Right kidney (tissue), 1 donor: Measurements from ENCODE around the gene ZFPM1.
A peak's percentile ranks its signal among the peaks of the same experiment; 100 is the strongest.
"Not testable (repeated sequence)": the region's sequence is repeated elsewhere in the genome, so short reads cannot be mapped to it uniquely, and the experiment has no call there.

ENCODE experiments used
- DNase-seq: peaks from one replicate; pipeline ENCODE4 v3.0.0-alpha.2; 2016

Gene ZFPM1

GRCh38 chr16:88515371-88515770 lies 62.3 kb downstream of the ZFPM1 start:
- no peak for DNase-seq

GRCh38 chr16:88515925-88516594 lies 63.0 kb downstream of the ZFPM1 start:
- no peak for DNase-seq

- DNase-seq: no peak
Observed at GRCh38 chr16:88516601-88517061, 63.6 kb downstream of the ZFPM1 start.

- DNase-seq: not testable (repeated sequence)
Observed at GRCh38 chr16:88517208-88517774, 64.2 kb downstream of the ZFPM1 start.

- DNase-seq: not testable (repeated sequence)
Observed at GRCh38 chr16:88518411-88519111, 65.5 kb downstream of the ZFPM1 start.

- no peak for DNase-seq
Observed at GRCh38 chr16:88519240-88519639, 66.2 kb downstream of the ZFPM1 start.

- DNase-seq: no peak
Observed at GRCh38 chr16:88519938-88520653, 67.0 kb downstream of the ZFPM1 start.

GRCh38 chr16:88521674-88522073 lies 68.6 kb downstream of the ZFPM1 start:
- DNase-seq: no peak

GRCh38 chr16:88522276-88522949 lies 69.3 kb downstream of the ZFPM1 start:
- DNase-seq: no peak

- DNase-seq: no peak
Observed at GRCh38 chr16:88523309-88524161, 70.5 kb downstream of the ZFPM1 start.

GRCh38 chr16:88524274-88524972 lies 71.3 kb downstream of the ZFPM1 start:
- DNase-seq: no peak

- no peak for DNase-seq
Observed at GRCh38 chr16:88524973-88525662, 72.0 kb downstream of the ZFPM1 start.

GRCh38 chr16:88525663-88525990 lies 72.5 kb downstream of the ZFPM1 start:
- DNase-seq: no peak

- DNase-seq: no peak
Observed at GRCh38 chr16:88526008-88526905, 73.2 kb downstream of the ZFPM1 start.

- no peak for DNase-seq
Observed at GRCh38 chr16:88526906-88527185, 73.8 kb downstream of the ZFPM1 start.

- peak; percentile 70 for DNase-seq
Observed at GRCh38 chr16:88527186-88527936, 74.3 kb downstream of the ZFPM1 start.

- DNase-seq: no peak
Observed at GRCh38 chr16:88527937-88528743, 75.1 kb downstream of the ZFPM1 start.

- no peak for DNase-seq
Observed at GRCh38 chr16:88528902-88529318, 75.8 kb downstream of the ZFPM1 start.
